IMR-90 (cell line): ENCODE measurements around the gene CIB2. TPM values are rescaled to one million over a fixed set of nuclear protein-coding genes. Genes with fewer than 3 reads are reported as not detected.

Experiments
- ATAC-seq: fragments of 200-7000 bp; cut with Tn5 transposase; 2 replicates; pipeline ENCODE4 v1.9.1; 2020; ENCODE audit warnings: low read depth, mild to moderate bottlenecking, moderate library complexity
- BruUV-seq: library from RNA; stranded (reverse); fragments of 400-500 nt; replicated peaks from 2 replicates; lab custom pipeline; 2021; lab: Mats Ljungman, UMichigan
- CTCF ChIA-PET: fragments of 300-600 bp; formaldehyde crosslinking; extraction: SDS; loops from one replicate; lab custom pipeline; 2021; ENCODE audit warnings: antibody characterized with exemption; lab: Yijun Ruan, JAX
- POLR2A ChIA-PET: fragments of 300-600 bp; sonication (Branson Sonifier 250); formaldehyde crosslinking; loops from one replicate; lab custom pipeline; 2022; ENCODE audit warnings: antibody characterized with exemption; ENCODE audit not compliant: unreplicated experiment; lab: Charles Lee
- DNase-seq: peaks from one replicate; pipeline ENCODE4 v3.0.0; 2013
- H2AFZ ChIP-seq: replicated peaks from 2 replicates; pipeline ENCODE3; 2013; ENCODE audit warnings: low read length, mild to moderate bottlenecking; ENCODE audit not compliant: poor library complexity
- H2AK5ac ChIP-seq: 2 replicates; pipeline ENCODE4 v1.6.1; 2013; ENCODE audit warnings: low read depth, low read length, inconsistent platforms
- H2AK9ac ChIP-seq: replicated peaks from 2 replicates; pipeline ENCODE3; 2013; ENCODE audit warnings: mild to moderate bottlenecking, low read depth, low read length, moderate library complexity; ENCODE audit not compliant: poor library complexity
- H2BK120ac ChIP-seq: 2 replicates; pipeline ENCODE4 v1.6.1; 2013; ENCODE audit warnings: low read depth, low read length, inconsistent platforms
- H2BK15ac ChIP-seq: 3 replicates; pipeline ENCODE4 v1.6.1; 2013; ENCODE audit warnings: low read depth, low read length, inconsistent platforms
- H2BK20ac ChIP-seq: 2 replicates; pipeline ENCODE4 v1.6.1; 2013; ENCODE audit warnings: low read depth, mild to moderate bottlenecking, inconsistent platforms, low read length, moderate library complexity
- H2BK5ac ChIP-seq: 2 replicates; pipeline ENCODE4 v1.6.1; 2013; ENCODE audit warnings: mild to moderate bottlenecking, low read depth, low read length, inconsistent platforms; ENCODE audit not compliant: poor library complexity, severe bottlenecking
- H3K14ac ChIP-seq: replicated peaks from 2 replicates; pipeline ENCODE4 v1.6.1; 2013; ENCODE audit warnings: low read depth, low read length, inconsistent platforms
- H3K18ac ChIP-seq: 2 replicates; pipeline ENCODE4 v1.6.1; 2013; ENCODE audit warnings: low read depth, low read length, control low read depth
- H3K23ac ChIP-seq: 2 replicates; pipeline ENCODE4 v1.6.1; 2013; ENCODE audit warnings: low read depth, low read length, inconsistent platforms
- H3K27ac ChIP-seq: 2 replicates; pipeline ENCODE4 v1.5.1; 2013; ENCODE audit warnings: mild to moderate bottlenecking, control low read depth, low read length; ENCODE audit not compliant: insufficient read depth
- H3K27me3 ChIP-seq: 2 replicates; pipeline ENCODE4 v1.6.1; 2013; ENCODE audit warnings: low read length; ENCODE audit not compliant: control insufficient read depth, insufficient read depth
- H3K36me3 ChIP-seq: 2 replicates; pipeline ENCODE4 v1.6.1; 2013; ENCODE audit warnings: low read length, mixed read lengths; ENCODE audit not compliant: control insufficient read depth, insufficient read depth
- H3K4ac ChIP-seq: 2 replicates; pipeline ENCODE4 v1.6.1; 2013; ENCODE audit warnings: low read depth, low read length, inconsistent platforms
- H3K4me1 ChIP-seq: 2 replicates; pipeline ENCODE4 v1.6.1; 2013; ENCODE audit warnings: low read length, mixed read lengths; ENCODE audit not compliant: control insufficient read depth, insufficient read depth
- H3K4me2 ChIP-seq: 2 replicates; pipeline ENCODE4 v1.6.1; 2013; ENCODE audit warnings: low read depth, mild to moderate bottlenecking, control low read depth, low read length, moderate library complexity
- H3K4me3 ChIP-seq: 2 replicates; pipeline ENCODE4 v1.5.1; 2013; ENCODE audit warnings: low read depth, mild to moderate bottlenecking, control low read depth, low read length, moderate library complexity; ENCODE audit not compliant: insufficient read depth
- H3K56ac ChIP-seq: 2 replicates; pipeline ENCODE4 v1.6.1; 2013; ENCODE audit warnings: low read length, inconsistent platforms; ENCODE audit not compliant: insufficient read depth; ENCODE audit errors: extremely low read depth
- H3K79me1 ChIP-seq, 2 experiments: 2 replicates each; pipeline ENCODE4 v1.6.1; 2013; ENCODE audit warnings: low read length in 2 of 2, inconsistent platforms in 1 of 2, low read depth in 1 of 2
- H3K9ac ChIP-seq: 2 replicates; pipeline ENCODE4 v1.6.1; 2013; ENCODE audit warnings: low read depth, low read length, control low read depth
- H3K9me1 ChIP-seq: 2 replicates; pipeline ENCODE4 v1.6.1; 2013; ENCODE audit warnings: low read length, inconsistent platforms; ENCODE audit not compliant: insufficient read depth
- H3K9me3 ChIP-seq: 2 replicates; pipeline ENCODE4 v1.6.1; 2013; ENCODE audit warnings: low read length; ENCODE audit not compliant: control insufficient read depth, insufficient read depth
- H4K20me1 ChIP-seq: 2 replicates; pipeline ENCODE4 v1.6.1; 2013; ENCODE audit warnings: low read length, inconsistent platforms; ENCODE audit not compliant: insufficient read depth
- H4K5ac ChIP-seq: 2 replicates; pipeline ENCODE4 v1.6.1; 2013; ENCODE audit warnings: mild to moderate bottlenecking, low read depth, low read length, control low read depth
- H4K8ac ChIP-seq, 2 experiments: 2 replicates each; pipeline ENCODE4 v1.6.1; 2013; ENCODE audit warnings: low read depth in 2 of 2, low read length in 2 of 2, control low read depth in 1 of 2, inconsistent platforms in 1 of 2
- H4K91ac ChIP-seq: 2 replicates; pipeline ENCODE4 v1.6.1; 2013; ENCODE audit warnings: low read depth, low read length, inconsistent platforms; ENCODE audit not compliant: insufficient read depth
- CEBPB ChIP-seq: IDR thresholded peaks from 2 replicates; pipeline ENCODE4 v1.6.1; 2012; ENCODE audit warnings: low read depth, low read length, improper control_type of control experiment
- CHD1 ChIP-seq: IDR thresholded peaks from 2 replicates; pipeline ENCODE4 v1.6.1; 2012; ENCODE audit warnings: low read depth, low read length, improper control_type of control experiment
- MAZ ChIP-seq: IDR thresholded peaks from 2 replicates; pipeline ENCODE4 v1.6.1; 2012; ENCODE audit warnings: low read depth, mild to moderate bottlenecking, low read length, improper control_type of control experiment, moderate library complexity, borderline replicate concordance
- MXI1 ChIP-seq: IDR thresholded peaks from 2 replicates; pipeline ENCODE4 v1.6.1; 2012; ENCODE audit warnings: low read depth, mild to moderate bottlenecking, low read length, moderate library complexity, borderline replicate concordance
- NFE2L2 ChIP-seq: fragments of 150-350 bp; IDR thresholded peaks from 2 replicates; pipeline ENCODE4 v1.6.1; 2016; ENCODE audit warnings: low read depth, mild to moderate bottlenecking, low read length
- POLR2A ChIP-seq: IDR thresholded peaks from 2 replicates; pipeline ENCODE4 v1.6.1; 2012; ENCODE audit warnings: mild to moderate bottlenecking, low read depth, low read length
- RAD21 ChIP-seq: IDR thresholded peaks from 2 replicates; pipeline ENCODE4 v1.6.1; 2012; ENCODE audit warnings: low read length, improper control_type of control experiment
- RCOR1 ChIP-seq: IDR thresholded peaks from 2 replicates; pipeline ENCODE4 v1.6.1; 2012; ENCODE audit warnings: mild to moderate bottlenecking, low read length, improper control_type of control experiment; ENCODE audit not compliant: insufficient replicate concordance
- RFX5 ChIP-seq: IDR thresholded peaks from 2 replicates; pipeline ENCODE4 v1.8.0; 2012; ENCODE audit warnings: low read depth, mild to moderate bottlenecking, low read length, moderate library complexity
- WGBS, 2 experiments: methylation state at CpG; one replicate each; pipeline versions ENCODE4 v1.1.5 to v1.1.7; 2013; ENCODE audit warnings: missing lambda C conversion rate in 2 of 2; ENCODE audit not compliant: insufficient read length in 1 of 2; ENCODE audit errors: extremely low coverage in 2 of 2; 5-methylcytosine and 5-hydroxymethylcytosine counted together
- dilution Hi-C: fragments of 300-500 bp; cut with HindIII; formaldehyde crosslinking; loops from one replicate; pipeline ENCODE4 v1.14.3; 2018; ENCODE audit warnings: low sequenced_read_pairs; ENCODE audit not compliant: unreplicated experiment
- in situ Hi-C: fragments of 300-500 bp; cut with MboI; formaldehyde crosslinking; loops from 3 replicates; pipeline ENCODE4 v1.14.3; 2019; ENCODE audit warnings: low sequenced_read_pairs, inconsistent platforms, mixed read lengths
- intact Hi-C: fragments of 100-400 bp; cut with micrococcal nuclease; formaldehyde crosslinking; loops from 2 replicates; pipeline ENCODE4 v1.10.0; 2022
- polyA plus RNA-seq, 3 experiments: library from polyadenylated mRNA; depleted of rRNA; stranded (reverse); fragments of >200 nt; gene quantifications; 2 replicates each; pipeline ENCODE4 v1.2.3, GENCODE V29; 2012; ENCODE audit warnings: low replicate concordance in 1 of 3
- total RNA-seq: library from RNA; depleted of rRNA; stranded (reverse); fragments of >200 nt; gene quantifications from 2 replicates; pipeline ENCODE4 v1.2.3, GENCODE V29; 2012
- TF ChIP-seq, protein P1 (sequence below): fragments of 150-350 bp; IDR thresholded peaks from 2 replicates; pipeline ENCODE4 v1.6.1; 2016; ENCODE audit warnings: low read depth, mild to moderate bottlenecking, low read length, moderate library complexity, borderline replicate concordance
- TF ChIP-seq, protein P2 (sequence below): fragments of 150-350 bp; IDR thresholded peaks from 2 replicates; pipeline ENCODE4 v1.6.1; 2017; ENCODE audit warnings: mild to moderate bottlenecking, antibody characterized with exemption, low read length, low read depth
- TF ChIP-seq, protein P3 (sequence below): conservative IDR thresholded peaks from 2 replicates; pipeline ENCODE4 v1.5.1; 2012; ENCODE audit warnings: mild to moderate bottlenecking, low read depth, low read length, improper control_type of control experiment

The CIB2 gene
- total and polyA plus RNA-seq, 2 of the 4 experiments (the other 2 are of a cell fraction) = 2.2 to 2.4 TPM

DNA sequence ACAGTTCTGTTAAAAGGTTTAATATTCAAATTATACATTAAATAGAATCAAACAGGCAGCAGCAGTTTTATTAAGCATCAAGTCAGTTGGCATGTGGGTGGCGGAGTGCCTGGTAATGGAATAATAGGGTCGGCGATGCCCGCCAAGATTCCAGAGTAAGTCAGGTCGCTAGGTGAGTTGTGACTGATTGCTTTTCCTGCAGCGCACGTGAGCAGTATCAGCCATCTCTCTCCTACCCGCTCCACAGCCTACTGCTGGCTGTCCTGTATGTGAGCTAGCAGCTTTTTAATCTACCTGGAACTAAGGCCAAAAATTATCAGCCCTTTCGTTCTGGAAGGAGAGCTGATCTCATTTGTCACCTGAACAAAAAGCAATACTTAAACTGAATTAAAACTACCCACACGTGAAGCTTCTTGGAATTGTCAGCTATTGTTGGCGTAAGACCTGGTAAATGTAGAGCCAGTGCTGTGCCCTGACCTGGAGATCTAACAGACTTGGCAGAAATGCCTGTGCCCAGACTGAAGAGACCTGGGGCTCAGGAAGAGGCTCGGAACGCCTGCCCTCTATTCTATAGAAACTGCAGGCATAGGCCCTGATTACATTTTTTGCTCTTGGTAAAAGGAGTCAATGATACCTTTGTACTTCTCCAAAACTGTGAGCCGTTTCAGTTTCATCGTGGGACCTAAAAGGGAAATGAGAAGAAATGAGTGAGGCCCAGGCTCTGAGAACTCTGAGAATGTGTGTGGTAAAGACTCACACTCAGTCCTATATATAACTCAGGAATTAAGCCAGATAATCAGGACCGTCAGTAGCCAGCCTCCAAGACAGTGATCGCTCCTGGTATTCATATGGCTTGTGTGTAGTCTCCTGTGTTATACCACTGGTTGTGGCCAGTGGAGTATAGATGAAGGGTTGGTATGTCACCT lies 39.9 kb upstream of the CIB2 start:
- Histone ChIP-seq H3K18ac (no peak overlapping the region), H3K36me3 (peaks cover 31% of the 10 kb centered on the region), H3K9me3 (no peaks in the 10 kb centered on the region; the same call in 1 of the 2 replicates), H4K20me1 (no peaks in the 10 kb centered on the region), H4K5ac (no peak overlapping the region), H3K27me3 (no peaks in the 10 kb centered on the region), H3K4ac (no peak overlapping the region), H3K14ac (no peak overlapping the region), H4K8ac (no peak overlapping the region), H3K23ac (no peak overlapping the region), H3K79me1 (no peaks in the 10 kb centered on the region), H3K56ac (no peak overlapping the region), H3K4me1 (no peaks in the 10 kb centered on the region), H2AFZ (no peak overlapping the region), H2BK20ac (no peak overlapping the region), H2BK5ac (no peak overlapping the region), H2AK9ac (no peak overlapping the region), H3K9ac (no peak overlapping the region), H2AK5ac (no peak overlapping the region), H3K9me1 (no peaks in the 10 kb centered on the region; the same call in 1 of the 2 replicates), H3K4me2 (no peak overlapping the region), H3K27ac (no peak overlapping the region), H2BK15ac (no peak overlapping the region), H2BK120ac (no peak overlapping the region), H4K91ac (no peak overlapping the region), H3K4me3 (no peak overlapping the region)
- CTCF ChIA-PET = interaction anchor here (1.0 kb wide), 1 partner anchor 20 kb away, joined by 5 read pairs; no protein-coding TSS in a partner anchor
- in situ Hi-C loops (no loop called here), dilution Hi-C loops (no loop called here), intact Hi-C loops (no loop called here)
- POLR2A ChIA-PET = no interaction called here
- no TSS peak for BruUV-seq
- no peak for DNase-seq
- WGBS, 2 experiments = 100% methylated on average over 2 of the region's 17 CpGs; no CpG with 5 or more reads in 1 of the 2 experiments
- no peak for ATAC-seq
- TF ChIP-seq MAZ (no peak), CEBPB (no peak), RCOR1 (no peak), RAD21 (no peak), CHD1 (no peak), MXI1 (no peak), RFX5 (no peak), POLR2A (no peak), NFE2L2 (no peak)
- TF ChIP-seq, protein P1, sequence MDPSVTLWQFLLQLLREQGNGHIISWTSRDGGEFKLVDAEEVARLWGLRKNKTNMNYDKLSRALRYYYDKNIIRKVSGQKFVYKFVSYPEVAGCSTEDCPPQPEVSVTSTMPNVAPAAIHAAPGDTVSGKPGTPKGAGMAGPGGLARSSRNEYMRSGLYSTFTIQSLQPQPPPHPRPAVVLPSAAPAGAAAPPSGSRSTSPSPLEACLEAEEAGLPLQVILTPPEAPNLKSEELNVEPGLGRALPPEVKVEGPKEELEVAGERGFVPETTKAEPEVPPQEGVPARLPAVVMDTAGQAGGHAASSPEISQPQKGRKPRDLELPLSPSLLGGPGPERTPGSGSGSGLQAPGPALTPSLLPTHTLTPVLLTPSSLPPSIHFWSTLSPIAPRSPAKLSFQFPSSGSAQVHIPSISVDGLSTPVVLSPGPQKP = no peak
- TF ChIP-seq, protein P2, sequence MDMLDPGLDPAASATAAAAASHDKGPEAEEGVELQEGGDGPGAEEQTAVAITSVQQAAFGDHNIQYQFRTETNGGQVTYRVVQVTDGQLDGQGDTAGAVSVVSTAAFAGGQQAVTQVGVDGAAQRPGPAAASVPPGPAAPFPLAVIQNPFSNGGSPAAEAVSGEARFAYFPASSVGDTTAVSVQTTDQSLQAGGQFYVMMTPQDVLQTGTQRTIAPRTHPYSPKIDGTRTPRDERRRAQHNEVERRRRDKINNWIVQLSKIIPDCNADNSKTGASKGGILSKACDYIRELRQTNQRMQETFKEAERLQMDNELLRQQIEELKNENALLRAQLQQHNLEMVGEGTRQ = no peak
- TF ChIP-seq, protein P3, sequence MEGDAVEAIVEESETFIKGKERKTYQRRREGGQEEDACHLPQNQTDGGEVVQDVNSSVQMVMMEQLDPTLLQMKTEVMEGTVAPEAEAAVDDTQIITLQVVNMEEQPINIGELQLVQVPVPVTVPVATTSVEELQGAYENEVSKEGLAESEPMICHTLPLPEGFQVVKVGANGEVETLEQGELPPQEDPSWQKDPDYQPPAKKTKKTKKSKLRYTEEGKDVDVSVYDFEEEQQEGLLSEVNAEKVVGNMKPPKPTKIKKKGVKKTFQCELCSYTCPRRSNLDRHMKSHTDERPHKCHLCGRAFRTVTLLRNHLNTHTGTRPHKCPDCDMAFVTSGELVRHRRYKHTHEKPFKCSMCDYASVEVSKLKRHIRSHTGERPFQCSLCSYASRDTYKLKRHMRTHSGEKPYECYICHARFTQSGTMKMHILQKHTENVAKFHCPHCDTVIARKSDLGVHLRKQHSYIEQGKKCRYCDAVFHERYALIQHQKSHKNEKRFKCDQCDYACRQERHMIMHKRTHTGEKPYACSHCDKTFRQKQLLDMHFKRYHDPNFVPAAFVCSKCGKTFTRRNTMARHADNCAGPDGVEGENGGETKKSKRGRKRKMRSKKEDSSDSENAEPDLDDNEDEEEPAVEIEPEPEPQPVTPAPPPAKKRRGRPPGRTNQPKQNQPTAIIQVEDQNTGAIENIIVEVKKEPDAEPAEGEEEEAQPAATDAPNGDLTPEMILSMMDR = no peak
